H9 (cell line): ENCODE measurements around the gene ACTN4. TPM values are rescaled to one million over a fixed set of nuclear protein-coding genes. Genes with fewer than 3 reads are reported as not detected.

Experiments used
- DNase-seq: peaks from one replicate; pipeline ENCODE4 v3.0.0-alpha.2; 2017
- H2AFZ ChIP-seq: one replicate; pipeline ENCODE4 v1.6.1; 2013; ENCODE audit warnings: mild to moderate bottlenecking, low read length, control low read depth, moderate library complexity
- H2AK5ac ChIP-seq: 2 replicates; pipeline ENCODE4 v1.6.1; 2013; ENCODE audit warnings: low read length, control low read depth, mixed read lengths; ENCODE audit not compliant: insufficient read length
- H2BK120ac ChIP-seq: one replicate; pipeline ENCODE4 v1.6.1; 2013; ENCODE audit warnings: low read depth, mild to moderate bottlenecking, low read length, control low read depth, inconsistent platforms; ENCODE audit not compliant: poor library complexity, severe bottlenecking
- H2BK12ac ChIP-seq: 2 replicates; pipeline ENCODE4 v1.6.1; 2013; ENCODE audit warnings: low read length, control low read depth, mixed read lengths, low read depth; ENCODE audit not compliant: insufficient read length
- H2BK15ac ChIP-seq: 2 replicates; pipeline ENCODE4 v1.6.1; 2013; ENCODE audit warnings: low read depth, low read length, control low read depth
- H2BK20ac ChIP-seq: one replicate; pipeline ENCODE4 v1.6.1; 2013; ENCODE audit warnings: low read depth, mild to moderate bottlenecking, low read length, control low read depth, inconsistent platforms; ENCODE audit not compliant: poor library complexity, severe bottlenecking
- H2BK5ac ChIP-seq: 2 replicates; pipeline ENCODE4 v1.6.1; 2013; ENCODE audit warnings: low read length, control low read depth, mixed read lengths; ENCODE audit not compliant: insufficient read length
- H3K14ac ChIP-seq: 2 replicates; pipeline ENCODE4 v1.6.1; 2013; ENCODE audit warnings: low read length, control low read depth; ENCODE audit not compliant: insufficient read depth
- H3K18ac ChIP-seq: 2 replicates; pipeline ENCODE4 v1.6.1; 2013; ENCODE audit warnings: low read depth, mild to moderate bottlenecking, mixed read lengths, low read length, control low read depth; ENCODE audit not compliant: insufficient read length
- H3K23ac ChIP-seq: 2 replicates; pipeline ENCODE4 v1.6.1; 2013; ENCODE audit warnings: low read length, control low read depth, mixed read lengths, low read depth; ENCODE audit not compliant: insufficient read length
- H3K23me2 ChIP-seq: 2 replicates; pipeline ENCODE4 v1.6.1; 2013; ENCODE audit warnings: low read depth, mild to moderate bottlenecking, mixed read lengths, low read length, control low read depth; ENCODE audit not compliant: insufficient read length, poor library complexity, severe bottlenecking
- H3K27ac ChIP-seq: 2 replicates; pipeline ENCODE4 v1.5.1; 2013; ENCODE audit warnings: low read length, control low read depth, mixed read lengths, low read depth; ENCODE audit not compliant: insufficient read length
- H3K27me3 ChIP-seq: 2 replicates; pipeline ENCODE4 v1.6.1; 2013; ENCODE audit warnings: low read length, control low read depth, inconsistent platforms; ENCODE audit not compliant: insufficient read depth
- H3K4ac ChIP-seq: 2 replicates; pipeline ENCODE4 v1.6.1; 2013; ENCODE audit warnings: low read depth, mild to moderate bottlenecking, control low read depth, inconsistent platforms, low read length, moderate library complexity
- H3K4me1 ChIP-seq: 2 replicates; pipeline ENCODE4 v1.6.1; 2013; ENCODE audit warnings: low read length, control low read depth, inconsistent platforms; ENCODE audit not compliant: insufficient read depth
- H3K4me2 ChIP-seq: 2 replicates; pipeline ENCODE4 v1.6.1; 2013; ENCODE audit warnings: low read length, control low read depth, mixed read lengths; ENCODE audit not compliant: insufficient read length, insufficient read depth
- H3K56ac ChIP-seq: 2 replicates; pipeline ENCODE4 v1.6.1; 2013; ENCODE audit warnings: low read depth, mild to moderate bottlenecking, mixed read lengths, low read length, control low read depth; ENCODE audit not compliant: insufficient read length
- H3K79me1 ChIP-seq: 2 replicates; pipeline ENCODE4 v1.6.1; 2013; ENCODE audit warnings: low read depth, mild to moderate bottlenecking, moderate library complexity, low read length, control low read depth, inconsistent platforms; ENCODE audit not compliant: insufficient read depth, poor library complexity, severe bottlenecking
- H3K79me2 ChIP-seq: 2 replicates; pipeline ENCODE4 v1.6.1; 2013; ENCODE audit warnings: low read length, control low read depth, inconsistent platforms; ENCODE audit not compliant: insufficient read depth
- H3K9ac ChIP-seq: 2 replicates; pipeline ENCODE4 v1.6.1; 2013; ENCODE audit warnings: low read length, control low read depth, mixed read lengths; ENCODE audit not compliant: insufficient read length; ENCODE audit errors: extremely low read depth
- H3K9me3 ChIP-seq: one replicate; pipeline ENCODE4 v1.6.1; 2013; ENCODE audit warnings: low read depth, low read length, inconsistent platforms; ENCODE audit not compliant: control insufficient read depth
- H3T11ph ChIP-seq: one replicate; pipeline ENCODE4 v1.6.1; 2013; ENCODE audit warnings: mild to moderate bottlenecking, low read length, control low read depth, inconsistent platforms
- H4K20me1 ChIP-seq: one replicate; pipeline ENCODE4 v1.6.1; 2013; ENCODE audit not compliant: control insufficient read depth, insufficient read length, insufficient read depth
- H4K5ac ChIP-seq: 2 replicates; pipeline ENCODE4 v1.6.1; 2013; ENCODE audit warnings: low read depth, mild to moderate bottlenecking, mixed read lengths, low read length, control low read depth; ENCODE audit not compliant: insufficient read length
- H4K8ac ChIP-seq: replicated peaks from 2 replicates; pipeline ENCODE4 v1.6.1; 2013; ENCODE audit warnings: low read length, control low read depth, mixed read lengths, low read depth; ENCODE audit not compliant: insufficient read length
- H4K91ac ChIP-seq: 2 replicates; pipeline ENCODE4 v1.6.1; 2013; ENCODE audit warnings: low read depth, mild to moderate bottlenecking, moderate library complexity, mixed read lengths, low read length, control low read depth; ENCODE audit not compliant: insufficient read length
- H3K27ac Mint-ChIP-seq, 3 experiments: 2 replicates in 2 of 3; 3 replicates in 1 of 3; pipeline ENCODE4 v1.8.0; 2020 to 2021; ENCODE audit warnings: mixed read lengths in 3 of 3, mild to moderate bottlenecking in 1 of 3, moderate library complexity in 1 of 3
- H3K27me3 Mint-ChIP-seq: 2 replicates; pipeline ENCODE4 v1.8.0; 2021; ENCODE audit warnings: low read depth, mild to moderate bottlenecking, moderate library complexity, mixed read lengths
- H3K36me3 Mint-ChIP-seq, 3 experiments: 2 replicates in 2 of 3; 3 replicates in 1 of 3; pipeline ENCODE4 v1.8.0; 2020 to 2021; ENCODE audit warnings: low read depth in 3 of 3, mixed read lengths in 3 of 3; ENCODE audit not compliant: insufficient read depth in 1 of 3
- H3K4me1 Mint-ChIP-seq, 2 experiments: 2 replicates each; pipeline ENCODE4 v1.8.0; 2020; ENCODE audit warnings: mixed read lengths in 2 of 2
- H3K4me3 Mint-ChIP-seq, 2 experiments: 2 replicates in 1 of 2; 3 replicates in 1 of 2; pipeline ENCODE4 v1.8.0; 2020 to 2021; ENCODE audit warnings: mild to moderate bottlenecking in 2 of 2, mixed read lengths in 2 of 2, moderate library complexity in 1 of 2
- H3K9me3 Mint-ChIP-seq, 2 experiments: 2 replicates in 1 of 2; 3 replicates in 1 of 2; pipeline ENCODE4 v1.8.0; 2020; ENCODE audit warnings: mild to moderate bottlenecking in 2 of 2, mixed read lengths in 2 of 2, moderate library complexity in 1 of 2
- CTCF ChIP-seq: fragments of 200-600 bp; sonication (generic); conservative IDR thresholded peaks from 3 replicates; pipeline ENCODE4 v1.8.0; 2021; ENCODE audit warnings: antibody characterized with exemption, mild to moderate bottlenecking
- WGBS: extraction: QIAGEN DNeasy Blood & Tissue Kit; methylation state at CpG from one replicate; pipeline ENCODE4 v1.1.7; 2013; ENCODE audit warnings: missing lambda C conversion rate, low lambda C conversion rate, mixed read lengths; ENCODE audit not compliant: insufficient read length; ENCODE audit errors: extremely low coverage; 5-methylcytosine and 5-hydroxymethylcytosine counted together
- total RNA-seq: library from RNA; stranded (reverse); gene quantifications from 2 replicates; pipeline ENCODE4 v1.2.1, GENCODE V29; 2021

Gene ACTN4
- total RNA-seq, 1 experiment from 2014 or later, result 369 TPM

GRCh38 chr19:38741670-38742069, 94.2 kb downstream of the ACTN4 start:
- Histone ChIP-seq H3K4me2 (no peak overlapping the region), H3T11ph (no peak overlapping the region), H4K8ac (no peak overlapping the region), H2AFZ (no peak overlapping the region), H3K9ac (no peak overlapping the region), H3K56ac (no peak overlapping the region), H3K23me2 (no peaks in the 10 kb centered on the region), H3K27me3 (no peaks in the 10 kb centered on the region; the same call in 1 of the 2 replicates), H2BK20ac (no peak overlapping the region), H4K20me1 (no peaks in the 10 kb centered on the region), H2BK120ac (no peak overlapping the region), H3K4ac (no peak overlapping the region), H3K23ac (no peak overlapping the region), H3K18ac (no peak overlapping the region), H3K27ac (no peak overlapping the region), H2BK12ac (no peak overlapping the region), H4K91ac (no peak overlapping the region), H4K5ac (no peak overlapping the region), H3K79me1 (no peaks in the 10 kb centered on the region), H2BK15ac (no peak overlapping the region), H3K9me3 (no peaks in the 10 kb centered on the region), H3K4me1 (no peaks in the 10 kb centered on the region), H2BK5ac (no peak overlapping the region), H3K14ac (no peak overlapping the region), H3K79me2 (no peaks in the 10 kb centered on the region), H2AK5ac (no peak overlapping the region)
- no peak overlapping the region for H3K4me3 Mint-ChIP-seq
- no peaks in the 10 kb centered on the region; a peak in 1 of 5 replicates for H3K9me3 Mint-ChIP-seq
- no peak for DNase-seq
- TF ChIP-seq CTCF, result no peak
- H3K27ac Mint-ChIP-seq, result no peak overlapping the region; a peak in 1 of 7 replicates
- H3K27me3 Mint-ChIP-seq, result peaks cover 27% of the 10 kb centered on the region
- H3K36me3 Mint-ChIP-seq, result peaks cover 0 to 6% (median 0%) of the 10 kb centered on the region in 3 experiments; a peak in 3 of 7 replicates
- H3K4me1 Mint-ChIP-seq, result peaks cover 2 to 11% of the 10 kb centered on the region in 2 experiments; a peak in 2 of 4 replicates
- WGBS, result no CpG with 5 or more reads among the region's 15 CpGs
